ENCODE data around the gene JPH4. TPM values are rescaled to one million over a fixed set of nuclear protein-coding genes. Genes with fewer than 3 reads are reported as not detected.

The JPH4 gene
- total RNA-seq, 1 experiment from 2014 or later: 0.15 TPM

GRCh38 chr14:23566112-23566777, 12.3 kb downstream of the JPH4 start (continued):
- TF ChIP-seq POLR2AphosphoS5 (IDR thresholded peaks at IDR 0.05; ENCODE audit: low read depth, low read length): no peak
- no peak for TF ChIP-seq CBX3 (IDR thresholded peaks at IDR 0.05; ENCODE audit: low read depth)
- TF ChIP-seq MAX (IDR thresholded peaks at IDR 0.05): no peak
- TF ChIP-seq, protein P1, sequence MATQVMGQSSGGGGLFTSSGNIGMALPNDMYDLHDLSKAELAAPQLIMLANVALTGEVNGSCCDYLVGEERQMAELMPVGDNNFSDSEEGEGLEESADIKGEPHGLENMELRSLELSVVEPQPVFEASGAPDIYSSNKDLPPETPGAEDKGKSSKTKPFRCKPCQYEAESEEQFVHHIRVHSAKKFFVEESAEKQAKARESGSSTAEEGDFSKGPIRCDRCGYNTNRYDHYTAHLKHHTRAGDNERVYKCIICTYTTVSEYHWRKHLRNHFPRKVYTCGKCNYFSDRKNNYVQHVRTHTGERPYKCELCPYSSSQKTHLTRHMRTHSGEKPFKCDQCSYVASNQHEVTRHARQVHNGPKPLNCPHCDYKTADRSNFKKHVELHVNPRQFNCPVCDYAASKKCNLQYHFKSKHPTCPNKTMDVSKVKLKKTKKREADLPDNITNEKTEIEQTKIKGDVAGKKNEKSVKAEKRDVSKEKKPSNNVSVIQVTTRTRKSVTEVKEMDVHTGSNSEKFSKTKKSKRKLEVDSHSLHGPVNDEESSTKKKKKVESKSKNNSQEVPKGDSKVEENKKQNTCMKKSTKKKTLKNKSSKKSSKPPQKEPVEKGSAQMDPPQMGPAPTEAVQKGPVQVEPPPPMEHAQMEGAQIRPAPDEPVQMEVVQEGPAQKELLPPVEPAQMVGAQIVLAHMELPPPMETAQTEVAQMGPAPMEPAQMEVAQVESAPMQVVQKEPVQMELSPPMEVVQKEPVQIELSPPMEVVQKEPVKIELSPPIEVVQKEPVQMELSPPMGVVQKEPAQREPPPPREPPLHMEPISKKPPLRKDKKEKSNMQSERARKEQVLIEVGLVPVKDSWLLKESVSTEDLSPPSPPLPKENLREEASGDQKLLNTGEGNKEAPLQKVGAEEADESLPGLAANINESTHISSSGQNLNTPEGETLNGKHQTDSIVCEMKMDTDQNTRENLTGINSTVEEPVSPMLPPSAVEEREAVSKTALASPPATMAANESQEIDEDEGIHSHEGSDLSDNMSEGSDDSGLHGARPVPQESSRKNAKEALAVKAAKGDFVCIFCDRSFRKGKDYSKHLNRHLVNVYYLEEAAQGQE (IDR thresholded peaks at IDR 0.05; ENCODE audit: low read depth): no peak
- no peak for TF ChIP-seq SIN3A (IDR thresholded peaks at IDR 0.05; ENCODE audit: low read depth)

DNA sequence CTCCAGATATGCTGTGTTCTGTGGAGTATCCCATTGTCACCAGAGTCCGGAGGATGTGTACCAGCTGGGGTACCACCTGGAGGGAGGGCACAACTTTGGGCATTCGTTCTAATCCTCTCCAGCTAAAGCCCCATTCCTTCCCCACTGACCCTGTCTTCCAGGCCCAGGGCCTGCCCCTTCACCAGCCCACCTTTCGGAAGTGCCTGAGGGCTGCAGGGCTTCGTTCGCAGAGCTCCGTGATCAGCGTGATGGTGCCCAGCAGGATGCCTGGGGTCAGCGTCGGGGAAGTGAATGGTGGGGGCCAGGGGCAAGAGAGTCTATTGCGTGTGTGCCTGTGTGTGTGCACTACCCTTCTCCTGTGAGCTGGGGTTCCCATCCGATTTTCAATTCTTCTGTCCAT, 13.0 kb downstream of the JPH4 start:
- H3K4me3 ChIP-seq (replicated peaks in 1 of 2; ENCODE audit: low read depth in 1 of 2, low read length in 2 of 2): no peak overlapping the region
- TF ChIP-seq YY1 (IDR thresholded peaks at IDR 0.05; ENCODE audit: extremely low read depth, insufficient replicate concordance, low read depth, low read length): no peak
- intact Hi-C loops (cut with micrococcal nuclease): no loop called here
- no peaks in the 10 kb centered on the region for H3K9me2 ChIP-seq (ENCODE audit: insufficient read depth)
- peaks cover 26 to 34% of the 10 kb centered on the region in 2 experiments for H3K4me1 ChIP-seq (ENCODE audit: control insufficient read depth in 1 of 2, insufficient read depth in 2 of 2, low read length in 2 of 2)
- no peak for DNase-seq (ENCODE audit: low read depth, low spot score)
- no peak for ATAC-seq
- BruUV-seq (replicated peaks): no TSS peak
- no peaks in the 10 kb centered on the region for H3K27me3 ChIP-seq (ENCODE audit: insufficient read depth, low read length)
- H3K79me2 ChIP-seq (ENCODE audit: insufficient read depth, low read length): peaks cover 10% of the 10 kb centered on the region; the same call in 1 of the 2 replicates
- H3K27ac ChIP-seq (ENCODE audit: low read depth, low read length): no peak overlapping the region
- CTCF ChIA-PET: no interaction called here
- H2AFZ ChIP-seq (ENCODE audit: low read depth, low read length, poor library complexity, severe bottlenecking): no peak overlapping the region
- H3K36me3 ChIP-seq (ENCODE audit: control insufficient read depth in 1 of 2, insufficient read depth in 2 of 2, low read length in 2 of 2): peaks cover 13 to 14% of the 10 kb centered on the region in 2 experiments
- no peaks in the 10 kb centered on the region for H4K20me1 ChIP-seq (ENCODE audit: insufficient read depth)
- H3K9me3 ChIP-seq (ENCODE audit: control insufficient read depth in 1 of 2, insufficient read depth in 1 of 2, low read depth in 1 of 2, low read length in 2 of 2): no peaks in the 10 kb centered on the region
- POLR2A ChIA-PET: no interaction called here
- RAD21 ChIA-PET (ENCODE audit: low non-redundant PET in 1 of 2, low total read pairs in 2 of 2, uncharacterized antibody in 2 of 2, unreplicated experiment in 2 of 2): no interaction called here
- no peak overlapping the region for H3K9ac ChIP-seq (ENCODE audit: low read length)
- H3K4me2 ChIP-seq (ENCODE audit: low read length): no peak overlapping the region
